Measurements from ENCODE around the gene FCRLB. TPM values are rescaled to one million over a fixed set of nuclear protein-coding genes. Genes with fewer than 3 reads are reported as not detected.
A peak's percentile ranks its signal among the peaks of the same experiment; 100 is the strongest.

FCRLB gene
- total and polyA plus RNA-seq, 9 of the 15 experiments (the other 6 are each of a cell fraction or from before 2014, with no cell fraction given) = 0.20 to 4.6 (median 1.3) TPM

GRCh38 chr1:161725908-161726472, 4.6 kb downstream of the FCRLB start (continued):
- no peak for TF ChIP-seq ETV5 (CRISPR knock-in tag; IDR thresholded peaks at IDR 0.05; ENCODE audit: low read depth)
- TF ChIP-seq ZNF232 (CRISPR knock-in tag; IDR thresholded peaks at IDR 0.05) = no peak
- peak in 1 of 2 experiments; percentile 43; a peak in 1 of 4 replicates for TF ChIP-seq KDM4B (IDR thresholded peaks at IDR 0.05; ENCODE audit: borderline replicate concordance in 2 of 2, low read depth in 1 of 2)
- TF ChIP-seq CTBP1 (IDR thresholded peaks at IDR 0.05; ENCODE audit: borderline replicate concordance) = no peak
- TF ChIP-seq MTF1 (CRISPR knock-in tag; IDR thresholded peaks at IDR 0.05; ENCODE audit: borderline replicate concordance) = no peak
- TF ChIP-seq YY1 (IDR thresholded peaks at IDR 0.05; ENCODE audit: borderline replicate concordance in 1 of 3, control insufficient read depth in 1 of 3, extremely low read depth in 1 of 3, insufficient read depth in 3 of 3, insufficient read length in 1 of 3, insufficient replicate concordance in 2 of 3, low read depth in 1 of 3, low read length in 2 of 3) = peak in 1 of 3 experiments; percentile 49
- TF ChIP-seq FOXA3 (CRISPR knock-in tag; conservative IDR thresholded peaks at IDR 0.05 in 1 of 2, IDR thresholded peaks at IDR 0.05 in 1 of 2) = no peak
- no peak for TF ChIP-seq NCOA6 (IDR thresholded peaks at IDR 0.05)
- TF ChIP-seq MAZ (CRISPR knock-in tag; conservative IDR thresholded peaks at IDR 0.05 in 1 of 2, IDR thresholded peaks at IDR 0.05 in 1 of 2) = 0 out of 4 replicates have a peak, but pooled peaks of 1 of the 2 experiments have one; percentile 13
- TF ChIP-seq POLR2AphosphoS5 (IDR thresholded peaks at IDR 0.05; ENCODE audit: control insufficient read depth, insufficient read depth, low read depth, low read length) = peak; percentile 19; the same call in 1 of the 2 replicates
- TF ChIP-seq, protein P1, sequence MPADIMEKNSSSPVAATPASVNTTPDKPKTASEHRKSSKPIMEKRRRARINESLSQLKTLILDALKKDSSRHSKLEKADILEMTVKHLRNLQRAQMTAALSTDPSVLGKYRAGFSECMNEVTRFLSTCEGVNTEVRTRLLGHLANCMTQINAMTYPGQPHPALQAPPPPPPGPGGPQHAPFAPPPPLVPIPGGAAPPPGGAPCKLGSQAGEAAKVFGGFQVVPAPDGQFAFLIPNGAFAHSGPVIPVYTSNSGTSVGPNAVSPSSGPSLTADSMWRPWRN (IDR thresholded peaks at IDR 0.05; ENCODE audit: low read depth) = no peak
- no peak for TF ChIP-seq ATF6 (CRISPR knock-in tag; IDR thresholded peaks at IDR 0.05)
- peak; percentile 34; the same call in 1 of the 2 replicates for TF ChIP-seq MTA3 (IDR thresholded peaks at IDR 0.05; ENCODE audit: borderline replicate concordance)
- no peak for TF ChIP-seq ZHX1 (conservative IDR thresholded peaks at IDR 0.05; ENCODE audit: low read length)
- peak; percentile 22 for TF ChIP-seq HNRNPLL (IDR thresholded peaks at IDR 0.05; ENCODE audit: low read depth, low read length, poor library complexity, severe bottlenecking)
- TF ChIP-seq L3MBTL2 (IDR thresholded peaks at IDR 0.05) = no peak
- no peak for TF ChIP-seq STAT5B (CRISPR knock-in tag; IDR thresholded peaks at IDR 0.05)
- no peak for TF ChIP-seq ADNP (tag; IDR thresholded peaks at IDR 0.05)
- TF ChIP-seq ZFP1 (CRISPR knock-in tag; IDR thresholded peaks at IDR 0.05) = 0 out of 2 replicates have a peak, but pooled peaks have one; percentile 23
- TF ChIP-seq PURB (CRISPR knock-in tag; IDR thresholded peaks at IDR 0.05; ENCODE audit: low read depth) = no peak
- no peak for TF ChIP-seq XRCC3 (IDR thresholded peaks at IDR 0.05)
- no peak for TF ChIP-seq HNRNPK (IDR thresholded peaks at IDR 0.05; ENCODE audit: low read depth, low read length, poor library complexity, severe bottlenecking)

Measured in K562 (cell line).